ENCODE data around the gene SLC48A1. TPM values are rescaled to one million over a fixed set of nuclear protein-coding genes. Genes with fewer than 3 reads are reported as not detected.
A peak's percentile ranks its signal among the peaks of the same experiment; 100 is the strongest.

SLC48A1 gene
- total RNA-seq, 1 donor from 2014 or later = 13.0 TPM

- DNase-seq (ENCODE audit: low read depth, low spot score) = no peak
- peak overlapping the region; percentile 78 for H3K27ac Mint-ChIP-seq (ENCODE audit: unreplicated experiment)
- peaks cover 71% of the 10 kb centered on the region for H3K4me1 Mint-ChIP-seq
- H3K4me3 Mint-ChIP-seq = peak overlapping the region; percentile 95
- H3K36me3 Mint-ChIP-seq (ENCODE audit: low read depth) = no peaks in the 10 kb centered on the region
- TF ChIP-seq CTCF (conservative IDR thresholded peaks at IDR 0.05) = no peak
- H3K9me3 Mint-ChIP-seq = no peaks in the 10 kb centered on the region
- no peaks in the 10 kb centered on the region for H3K27me3 Mint-ChIP-seq (ENCODE audit: low read depth)
Measured at GRCh38 chr12:47816403-47817271, 43.6 kb downstream of the SLC48A1 start.

GRCh38 chr12:47817272-47818006, 44.4 kb downstream of the SLC48A1 start:
- Mint-ChIP-seq H3K27ac (ENCODE audit: unreplicated experiment) (peak overlapping the region; percentile 63), H3K36me3 (ENCODE audit: low read depth) (no peaks in the 10 kb centered on the region), H3K4me1 (peaks cover 72% of the 10 kb centered on the region), H3K27me3 (ENCODE audit: low read depth) (no peaks in the 10 kb centered on the region), H3K9me3 (no peaks in the 10 kb centered on the region), H3K4me3 (peak overlapping the region; percentile 95)
- no peak for DNase-seq (ENCODE audit: low read depth, low spot score)
- no peak for TF ChIP-seq CTCF (conservative IDR thresholded peaks at IDR 0.05)

- Mint-ChIP-seq H3K27ac (ENCODE audit: unreplicated experiment) (no peak overlapping the region), H3K9me3 (no peaks in the 10 kb centered on the region), H3K4me3 (peak overlapping the region; percentile 95), H3K27me3 (ENCODE audit: low read depth) (no peaks in the 10 kb centered on the region), H3K36me3 (ENCODE audit: low read depth) (no peaks in the 10 kb centered on the region), H3K4me1 (peaks cover 74% of the 10 kb centered on the region)
- DNase-seq (ENCODE audit: low read depth, low spot score) = no peak
- no peak for TF ChIP-seq CTCF (conservative IDR thresholded peaks at IDR 0.05)
Measured at GRCh38 chr12:47818007-47818376, 45.0 kb downstream of the SLC48A1 start.

GRCh38 chr12:47818467-47819137, 45.6 kb downstream of the SLC48A1 start:
- Mint-ChIP-seq H3K4me1 (peaks cover 74% of the 10 kb centered on the region), H3K4me3 (peak overlapping the region; percentile 95), H3K27me3 (ENCODE audit: low read depth) (no peaks in the 10 kb centered on the region), H3K36me3 (ENCODE audit: low read depth) (no peaks in the 10 kb centered on the region), H3K27ac (ENCODE audit: unreplicated experiment) (peak overlapping the region; percentile 50), H3K9me3 (no peaks in the 10 kb centered on the region)
- no peak for TF ChIP-seq CTCF (conservative IDR thresholded peaks at IDR 0.05)
- DNase-seq (ENCODE audit: low read depth, low spot score) = no peak

GRCh38 chr12:47819138-47819895, 46.3 kb downstream of the SLC48A1 start:
- Mint-ChIP-seq H3K36me3 (ENCODE audit: low read depth) (no peaks in the 10 kb centered on the region), H3K9me3 (no peaks in the 10 kb centered on the region), H3K27me3 (ENCODE audit: low read depth) (no peaks in the 10 kb centered on the region), H3K4me3 (peak overlapping the region; percentile 95), H3K4me1 (peaks cover 71% of the 10 kb centered on the region), H3K27ac (ENCODE audit: unreplicated experiment) (peak overlapping the region; percentile 45)
- peak; percentile 30 for TF ChIP-seq CTCF (conservative IDR thresholded peaks at IDR 0.05)
- peak; percentile 45 for DNase-seq (ENCODE audit: low read depth, low spot score)
